A673 (cell line): ENCODE data around the gene SESN1. TPM values are rescaled to one million over a fixed set of nuclear protein-coding genes. Genes with fewer than 3 reads are reported as not detected.

Experiments used
- BruUV-seq: library from RNA; stranded (reverse); fragments of 400-500 nt; replicated peaks from 2 replicates; lab custom pipeline; 2021; lab: Mats Ljungman, UMichigan
- CTCF ChIA-PET: fragments of 300-600 bp; sonication (Branson Sonifier 250); formaldehyde crosslinking; loops from one replicate; lab custom pipeline; 2022; ENCODE audit warnings: antibody characterized with exemption; lab: Charles Lee
- POLR2A ChIA-PET: fragments of 300-600 bp; sonication (Branson Sonifier 250); formaldehyde crosslinking; loops from one replicate; lab custom pipeline; 2022; ENCODE audit warnings: antibody characterized with exemption; ENCODE audit not compliant: low non-redundant PET; lab: Charles Lee
- DNase-seq: peaks from one replicate; pipeline ENCODE4 v3.0.0-alpha.2; 2015; ENCODE audit warnings: low spot score
- H3K27ac ChIP-seq: fragments of 200-600 bp; sonication (generic); 2 replicates; pipeline ENCODE4 v1.5.1; 2016; ENCODE audit warnings: mixed run types, low read depth, mild to moderate bottlenecking, mixed read lengths, antibody characterized with exemption, low read length; ENCODE audit not compliant: poor library complexity, severe bottlenecking
- H3K27me3 ChIP-seq: fragments of 200-600 bp; sonication (generic); replicated peaks from 2 replicates; pipeline ENCODE4 v1.6.1; 2017; ENCODE audit warnings: mixed run types, low read depth, mild to moderate bottlenecking, mixed read lengths, antibody characterized with exemption, low read length; ENCODE audit not compliant: insufficient read depth, poor library complexity
- H3K36me3 ChIP-seq: fragments of 200-600 bp; sonication (generic); 2 replicates; pipeline ENCODE4 v1.6.1; 2016; ENCODE audit warnings: mixed run types, mild to moderate bottlenecking, mixed read lengths, antibody characterized with exemption, low read length; ENCODE audit not compliant: insufficient read depth, poor library complexity, severe bottlenecking
- H3K4me1 ChIP-seq: fragments of 200-600 bp; sonication (generic); 2 replicates; pipeline ENCODE4 v1.6.1; 2017; ENCODE audit warnings: mixed run types, mild to moderate bottlenecking, mixed read lengths, antibody characterized with exemption, low read length; ENCODE audit not compliant: insufficient read depth, poor library complexity, severe bottlenecking
- H3K4me3 ChIP-seq: fragments of 200-600 bp; sonication (generic); 2 replicates; pipeline ENCODE4 v1.5.1; 2016; ENCODE audit warnings: low read depth, mixed run types, mild to moderate bottlenecking, mixed read lengths, low read length; ENCODE audit not compliant: poor library complexity, severe bottlenecking
- H3K9me3 ChIP-seq: fragments of 200-600 bp; sonication (generic); 2 replicates; pipeline ENCODE4 v1.6.1; 2016; ENCODE audit warnings: mixed run types, low read depth, mild to moderate bottlenecking, mixed read lengths, antibody characterized with exemption, low read length; ENCODE audit not compliant: poor library complexity, severe bottlenecking
- CTCF ChIP-seq: fragments of 300-800, 200-600 bp; sonication (generic); conservative IDR thresholded peaks from 2 replicates; pipeline ENCODE4 v1.5.1; 2017; ENCODE audit warnings: low read depth, mild to moderate bottlenecking, antibody characterized with exemption, low read length, moderate library complexity, mixed read lengths
- EZH2 ChIP-seq: fragments of 200-600 bp; sonication (generic); IDR thresholded peaks from 2 replicates; pipeline ENCODE4 v1.6.1; 2017; ENCODE audit warnings: borderline replicate concordance, low read depth, mild to moderate bottlenecking, mixed read lengths, antibody characterized with exemption, low read length; ENCODE audit not compliant: poor library complexity, severe bottlenecking
- intact Hi-C: fragments of 100-400 bp; cut with micrococcal nuclease; formaldehyde crosslinking; loops from one replicate; pipeline ENCODE4 v1.10.0; 2022; ENCODE audit not compliant: unreplicated experiment
- total RNA-seq: library from RNA; stranded (reverse); gene quantifications from 2 replicates; pipeline ENCODE4 v1.2.3, GENCODE V29; 2021

The SESN1 gene
- total RNA-seq, 1 experiment from 2014 or later: 4.1 TPM

- no peak overlapping the region for H3K27ac ChIP-seq
- no TSS peak for BruUV-seq
- H3K9me3 ChIP-seq: no peaks in the 10 kb centered on the region
- DNase-seq: no peak
- TF ChIP-seq EZH2: no peak
- TF ChIP-seq CTCF: no peak
- ChIA-PET POLR2A (no interaction called here), CTCF (no interaction called here)
- no peak overlapping the region for H3K4me3 ChIP-seq
- intact Hi-C loops: no loop called here
- no peaks in the 10 kb centered on the region for H3K36me3 ChIP-seq
- no peaks in the 10 kb centered on the region for H3K4me1 ChIP-seq
- H3K27me3 ChIP-seq: no peaks in the 10 kb centered on the region
Measured at GRCh38 chr6:109125504-109125903, 30.9 kb upstream of the SESN1 start.

GRCh38 chr6:109124219-109124618 is 29.6 kb upstream of the SESN1 start:
- Histone ChIP-seq H3K27me3 (no peaks in the 10 kb centered on the region), H3K9me3 (no peaks in the 10 kb centered on the region), H3K4me1 (peaks cover 4% of the 10 kb centered on the region), H3K4me3 (no peak overlapping the region), H3K27ac (no peak overlapping the region), H3K36me3 (no peaks in the 10 kb centered on the region)
- intact Hi-C loops: no loop called here
- CTCF ChIA-PET: no interaction called here
- POLR2A ChIA-PET: no interaction called here
- DNase-seq: no peak
- TF ChIP-seq CTCF (no peak), EZH2 (no peak)
- no TSS peak for BruUV-seq

GRCh38 chr6:109121411-109121810 is 26.8 kb upstream of the SESN1 start:
- POLR2A ChIA-PET: no interaction called here
- Histone ChIP-seq H3K9me3 (no peaks in the 10 kb centered on the region), H3K27me3 (no peaks in the 10 kb centered on the region), H3K4me1 (peaks cover 4% of the 10 kb centered on the region), H3K4me3 (no peak overlapping the region), H3K27ac (no peak overlapping the region), H3K36me3 (no peaks in the 10 kb centered on the region)
- intact Hi-C loops: no loop called here
- no peak for DNase-seq
- CTCF ChIA-PET: no interaction called here
- TF ChIP-seq EZH2: no peak
- no peak for TF ChIP-seq CTCF
- BruUV-seq: no TSS peak
